Dedifferentiated amniotic fluid mesenchymal stem cell (primary cell): ENCODE results near the gene ZNRF2.
"Not testable (repeated sequence)": the region's sequence is repeated elsewhere in the genome, so short reads cannot be mapped to it uniquely, and the experiment has no call there.

Experiments
- DNase-seq: peaks from one replicate; pipeline ENCODE4 v3.0.0-alpha.2; 2016; ENCODE audit errors: extremely low spot score

Gene ZNRF2

GRCh38 chr7:30260246-30260768 is 24.1 kb upstream of the ZNRF2 start:
- DNase-seq = no peak

GRCh38 chr7:30263090-30263710 is 21.2 kb upstream of the ZNRF2 start:
- no peak for DNase-seq

GRCh38 chr7:30264052-30264451 is 20.3 kb upstream of the ZNRF2 start:
- no peak for DNase-seq

GRCh38 chr7:30265189-30265588 is 19.2 kb upstream of the ZNRF2 start:
- not testable (repeated sequence) for DNase-seq

GRCh38 chr7:30266686-30267085 is 17.7 kb upstream of the ZNRF2 start:
- no peak for DNase-seq

- no peak for DNase-seq
These were observed 15.8 kb upstream of the ZNRF2 start for GRCh38 chr7:30268586-30268985.

GRCh38 chr7:30269490-30269889 is 14.9 kb upstream of the ZNRF2 start:
- DNase-seq = no peak

GRCh38 chr7:30270921-30271320 is 13.5 kb upstream of the ZNRF2 start:
- no peak for DNase-seq

- no peak for DNase-seq
These were observed 12.3 kb upstream of the ZNRF2 start for GRCh38 chr7:30272126-30272525.

- DNase-seq = no peak
These were observed 10.8 kb upstream of the ZNRF2 start for GRCh38 chr7:30273552-30273951.

- no peak for DNase-seq
These were observed 9.8 kb upstream of the ZNRF2 start for GRCh38 chr7:30274641-30275040.

- DNase-seq = peak; percentile 33
These were observed 8.0 kb upstream of the ZNRF2 start for GRCh38 chr7:30276203-30276900.

GRCh38 chr7:30278376-30278775 is 6.0 kb upstream of the ZNRF2 start:
- DNase-seq = no peak

- no peak for DNase-seq
These were observed 5.3 kb upstream of the ZNRF2 start for GRCh38 chr7:30278849-30279652.

- DNase-seq = no peak
These were observed 4.8 kb upstream of the ZNRF2 start for GRCh38 chr7:30279653-30279904.

GRCh38 chr7:30280631-30281030 is 3.8 kb upstream of the ZNRF2 start:
- no peak for DNase-seq

- DNase-seq = no peak
These were observed 3.1 kb upstream of the ZNRF2 start for GRCh38 chr7:30281263-30281662.

GRCh38 chr7:30281791-30282190 is 2.6 kb upstream of the ZNRF2 start:
- no peak for DNase-seq

GRCh38 chr7:30282735-30283134 is 1.7 kb upstream of the ZNRF2 start:
- DNase-seq = no peak

GRCh38 chr7:30285067-30285535 is 704 bp downstream of the ZNRF2 start:
- no peak for DNase-seq

GRCh38 chr7:30285536-30286284 is 1.3 kb downstream of the ZNRF2 start:
- DNase-seq = no peak

GRCh38 chr7:30286749-30287148 is 2.4 kb downstream of the ZNRF2 start:
- DNase-seq = no peak
